HG03575 (cell line): Measurements from ENCODE around the gene PSME3IP1.
"Not testable (repeated sequence)": the region's sequence is repeated elsewhere in the genome, so short reads cannot be mapped to it uniquely, and the experiment has no call there.

Experiments used
- ATAC-seq: cut with Tn5 transposase; IDR thresholded peaks from one replicate; pipeline ENCODE4 v1.9.1; 2021; ENCODE audit not compliant: unreplicated experiment, insufficient number of reproducible peaks, low FRiP score; ENCODE audit errors: extremely low read depth

PSME3IP1 gene

GRCh38 chr16:57202095-57202886 lies 16.5 kb upstream of the PSME3IP1 start:
- ATAC-seq, result no peak

- ATAC-seq, result not testable (repeated sequence)
These were observed 15.1 kb upstream of the PSME3IP1 start for GRCh38 chr16:57200926-57201325.

GRCh38 chr16:57200321-57200720 lies 14.5 kb upstream of the PSME3IP1 start:
- ATAC-seq, result not testable (repeated sequence)

- no peak for ATAC-seq
These were observed 10.9 kb upstream of the PSME3IP1 start for GRCh38 chr16:57196753-57197152.

- ATAC-seq, result no peak
These were observed 10.4 kb upstream of the PSME3IP1 start for GRCh38 chr16:57196286-57196685.

- ATAC-seq, result no peak
These were observed 8.7 kb upstream of the PSME3IP1 start for GRCh38 chr16:57194512-57194911.

- no peak for ATAC-seq
These were observed 7.1 kb upstream of the PSME3IP1 start for GRCh38 chr16:57192720-57193486.

- ATAC-seq, result no peak
These were observed 6.3 kb upstream of the PSME3IP1 start for GRCh38 chr16:57192146-57192545.

- no peak for ATAC-seq
These were observed 5.3 kb upstream of the PSME3IP1 start for GRCh38 chr16:57191056-57191571.

- ATAC-seq, result no peak
These were observed 4.3 kb upstream of the PSME3IP1 start for GRCh38 chr16:57190136-57190535.

GRCh38 chr16:57189527-57189926 lies 3.7 kb upstream of the PSME3IP1 start:
- ATAC-seq, result not testable (repeated sequence)

- no peak for ATAC-seq
These were observed 2.8 kb upstream of the PSME3IP1 start for GRCh38 chr16:57188711-57189002.

GRCh38 chr16:57187902-57188710 lies 2.3 kb upstream of the PSME3IP1 start:
- not testable (repeated sequence) for ATAC-seq

GRCh38 chr16:57186872-57187854 lies 1.3 kb upstream of the PSME3IP1 start:
- no peak for ATAC-seq

- peak; percentile 19 for ATAC-seq
These were observed 344 bp downstream of the PSME3IP1 start for GRCh38 chr16:57185446-57185944.

GRCh38 chr16:57184887-57185445 lies 873 bp downstream of the PSME3IP1 start:
- ATAC-seq, result no peak

GRCh38 chr16:57184113-57184512 lies 1.7 kb downstream of the PSME3IP1 start:
- no peak for ATAC-seq
